MM.1S (cell line): ENCODE measurements around the gene IMMP2L.
"Not testable (repeated sequence)": the region's sequence is repeated elsewhere in the genome, so short reads cannot be mapped to it uniquely, and the experiment has no call there.

Experiments used
- DNase-seq: peaks from one replicate; pipeline ENCODE4 v3.0.0-alpha.2; 2015
- H2AFZ ChIP-seq: fragments of 300-600 bp; sonication (generic); 2 replicates; pipeline ENCODE4 v1.6.0; 2016; ENCODE audit warnings: antibody characterized with exemption, low read length
- H3F3A ChIP-seq: fragments of 300-600 bp; sonication (generic); 2 replicates; pipeline ENCODE4 v1.6.1; 2016; ENCODE audit warnings: mild to moderate bottlenecking, antibody characterized with exemption, low read length, moderate library complexity, mixed read lengths; ENCODE audit not compliant: insufficient read depth
- H3K27ac ChIP-seq: fragments of 300-600 bp; sonication (generic); 2 replicates; pipeline ENCODE4 v1.5.1; 2016; ENCODE audit warnings: mild to moderate bottlenecking, low read length
- H3K27me3 ChIP-seq: fragments of 300-600 bp; sonication (generic); replicated peaks from 2 replicates; pipeline ENCODE4 v1.6.0; 2016; ENCODE audit warnings: low read length; ENCODE audit not compliant: insufficient read depth
- H3K36me3 ChIP-seq: fragments of 300-600 bp; sonication (generic); replicated peaks from 2 replicates; pipeline ENCODE4 v1.6.1; 2016; ENCODE audit warnings: mild to moderate bottlenecking, low read length, mixed read lengths; ENCODE audit not compliant: insufficient read depth
- H3K4me1 ChIP-seq: fragments of 300-600 bp; sonication (generic); 2 replicates; pipeline ENCODE4 v1.6.1; 2016; ENCODE audit warnings: low read length, mixed read lengths
- H3K4me2 ChIP-seq: fragments of 300-600 bp; sonication (generic); 2 replicates; pipeline ENCODE4 v1.6.0; 2016; ENCODE audit warnings: low read depth, low read length
- H3K4me3 ChIP-seq: fragments of 300-600 bp; sonication (generic); 2 replicates; pipeline ENCODE4 v1.5.1; 2016; ENCODE audit warnings: low read length, mixed read lengths
- H3K79me2 ChIP-seq: fragments of 300-600 bp; sonication (generic); 2 replicates; pipeline ENCODE4 v1.6.1; 2016; ENCODE audit warnings: mixed run types, low read length, mixed read lengths
- H3K9ac ChIP-seq: fragments of 300-600 bp; sonication (generic); 2 replicates; pipeline ENCODE4 v1.6.1; 2016; ENCODE audit warnings: low read length, mixed read lengths
- H3K9me2 ChIP-seq: fragments of 300-600 bp; sonication (generic); replicated peaks from 2 replicates; pipeline ENCODE4 v1.6.1; 2016; ENCODE audit warnings: mild to moderate bottlenecking, low read length, mixed read lengths; ENCODE audit not compliant: insufficient read depth
- H3K9me3 ChIP-seq: fragments of 300-600 bp; sonication (generic); replicated peaks from 2 replicates; pipeline ENCODE4 v1.6.1; 2016; ENCODE audit warnings: mild to moderate bottlenecking, low read length, mixed read lengths; ENCODE audit not compliant: insufficient read depth
- H4K20me1 ChIP-seq: fragments of 300-600 bp; sonication (generic); 2 replicates; pipeline ENCODE4 v1.6.1; 2016; ENCODE audit warnings: mild to moderate bottlenecking, low read length, moderate library complexity, mixed read lengths; ENCODE audit not compliant: insufficient read depth
- EZH2 ChIP-seq: fragments of 300-600 bp; sonication (generic); optimal IDR thresholded peaks from 2 replicates; pipeline ENCODE3; 2017; ENCODE audit warnings: low read depth, mild to moderate bottlenecking, antibody characterized with exemption, low read length, mixed read lengths
- EZH2phosphoT487 ChIP-seq: fragments of 300-600 bp; sonication (generic); IDR thresholded peaks from 2 replicates; pipeline ENCODE4 v1.6.1; 2018; ENCODE audit warnings: antibody characterized with exemption, low read length
- TF ChIP-seq, protein P1 (sequence below): fragments of 300-600 bp; sonication (generic); IDR thresholded peaks from 2 replicates; pipeline ENCODE4 v1.5.1; 2016; ENCODE audit warnings: antibody characterized with exemption, low read length, mixed read lengths

Gene IMMP2L

DNA sequence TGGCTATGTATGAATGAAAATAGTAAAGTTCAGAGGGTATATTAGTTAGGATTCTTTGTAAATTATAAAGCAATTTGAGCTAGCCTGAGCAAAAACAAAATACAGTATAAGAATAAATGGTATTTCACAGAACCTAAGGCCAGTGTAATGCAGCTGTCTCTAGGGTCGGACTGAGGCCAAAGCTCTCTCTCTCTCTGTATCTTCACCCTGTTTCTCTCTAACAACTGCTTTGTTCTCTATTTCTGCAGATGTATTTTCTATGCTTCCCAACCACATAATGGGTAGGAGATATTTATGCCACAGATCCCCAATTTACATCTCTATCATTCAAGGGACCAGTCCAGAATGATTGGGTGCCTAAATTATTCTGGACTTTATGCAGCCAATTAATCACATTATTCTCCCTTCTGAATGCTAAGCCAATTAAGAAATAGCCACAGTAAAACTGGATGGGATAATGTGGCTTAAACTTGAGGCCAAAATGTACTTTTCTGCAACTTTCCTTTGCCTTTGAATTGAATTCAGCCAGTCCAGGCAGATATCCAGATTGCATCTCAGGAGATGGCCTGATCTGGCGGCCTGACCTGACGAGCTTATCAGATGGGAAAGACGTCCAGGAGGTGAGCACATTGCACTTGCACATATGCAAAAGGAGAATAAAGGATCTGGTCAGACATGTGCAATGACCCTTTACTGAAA, 24.6 kb upstream of the IMMP2L start:
- H3K4me3 ChIP-seq, result no peak overlapping the region
- H3K4me2 ChIP-seq, result no peak overlapping the region
- no peaks in the 10 kb centered on the region for H3F3A ChIP-seq
- H3K27ac ChIP-seq, result no peak overlapping the region
- H3K9ac ChIP-seq, result no peak overlapping the region
- H2AFZ ChIP-seq, result no peak overlapping the region
- H3K27me3 ChIP-seq, result no peaks in the 10 kb centered on the region
- no peaks in the 10 kb centered on the region for H4K20me1 ChIP-seq
- no peak for DNase-seq
- H3K36me3 ChIP-seq, result no peaks in the 10 kb centered on the region
- TF ChIP-seq EZH2phosphoT487, result no peak
- TF ChIP-seq EZH2, result no peak
- TF ChIP-seq, protein P1, sequence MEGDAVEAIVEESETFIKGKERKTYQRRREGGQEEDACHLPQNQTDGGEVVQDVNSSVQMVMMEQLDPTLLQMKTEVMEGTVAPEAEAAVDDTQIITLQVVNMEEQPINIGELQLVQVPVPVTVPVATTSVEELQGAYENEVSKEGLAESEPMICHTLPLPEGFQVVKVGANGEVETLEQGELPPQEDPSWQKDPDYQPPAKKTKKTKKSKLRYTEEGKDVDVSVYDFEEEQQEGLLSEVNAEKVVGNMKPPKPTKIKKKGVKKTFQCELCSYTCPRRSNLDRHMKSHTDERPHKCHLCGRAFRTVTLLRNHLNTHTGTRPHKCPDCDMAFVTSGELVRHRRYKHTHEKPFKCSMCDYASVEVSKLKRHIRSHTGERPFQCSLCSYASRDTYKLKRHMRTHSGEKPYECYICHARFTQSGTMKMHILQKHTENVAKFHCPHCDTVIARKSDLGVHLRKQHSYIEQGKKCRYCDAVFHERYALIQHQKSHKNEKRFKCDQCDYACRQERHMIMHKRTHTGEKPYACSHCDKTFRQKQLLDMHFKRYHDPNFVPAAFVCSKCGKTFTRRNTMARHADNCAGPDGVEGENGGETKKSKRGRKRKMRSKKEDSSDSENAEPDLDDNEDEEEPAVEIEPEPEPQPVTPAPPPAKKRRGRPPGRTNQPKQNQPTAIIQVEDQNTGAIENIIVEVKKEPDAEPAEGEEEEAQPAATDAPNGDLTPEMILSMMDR, result no peak
- H3K9me3 ChIP-seq, result no peaks in the 10 kb centered on the region
- no peaks in the 10 kb centered on the region for H3K4me1 ChIP-seq
- H3K79me2 ChIP-seq, result no peaks in the 10 kb centered on the region
- H3K9me2 ChIP-seq, result no peaks in the 10 kb centered on the region

DNA sequence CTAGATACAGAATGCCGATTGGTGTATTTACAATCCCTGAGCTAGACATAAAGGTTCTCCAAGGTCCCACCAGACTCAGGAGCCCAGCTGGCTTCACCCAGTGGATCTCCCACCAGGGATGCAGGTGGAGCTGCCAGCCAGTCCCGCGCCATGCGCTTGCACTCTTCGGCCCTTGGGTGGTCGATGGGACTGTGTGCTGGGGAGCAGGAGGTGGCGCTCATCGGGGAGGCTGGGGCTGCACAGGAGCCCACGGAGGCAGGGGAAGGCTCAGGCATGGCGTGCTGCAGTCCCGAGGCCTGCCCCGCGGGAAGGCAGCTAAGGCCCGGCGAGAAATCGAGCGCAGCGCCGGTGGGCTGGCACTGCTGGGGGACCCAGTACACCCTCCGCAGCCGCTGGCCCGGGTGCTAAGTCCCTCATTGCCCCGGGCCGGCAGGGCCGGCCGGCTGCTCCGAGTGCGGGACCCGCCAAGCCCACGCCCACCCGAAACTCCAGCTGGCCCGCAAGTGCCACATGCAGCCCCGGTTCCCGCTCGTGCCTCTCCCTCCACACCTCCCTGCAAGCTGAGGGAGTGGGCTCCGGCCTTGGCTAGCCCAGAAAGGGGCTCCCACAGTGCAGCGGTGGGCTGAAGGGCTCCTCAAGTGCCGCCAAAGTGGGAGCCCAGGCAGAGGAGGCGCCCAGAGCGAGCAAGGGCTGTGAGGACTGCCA, 19.6 kb upstream of the IMMP2L start:
- not testable (repeated sequence) for H4K20me1 ChIP-seq, H3K9me2 ChIP-seq, H3K9me3 ChIP-seq, H3K9ac ChIP-seq, H3K79me2 ChIP-seq, H3K4me1 ChIP-seq, DNase-seq, H3K27me3 ChIP-seq, H2AFZ ChIP-seq, H3K4me2 ChIP-seq, H3K36me3 ChIP-seq, H3K27ac ChIP-seq, H3F3A ChIP-seq, H3K4me3 ChIP-seq

DNA sequence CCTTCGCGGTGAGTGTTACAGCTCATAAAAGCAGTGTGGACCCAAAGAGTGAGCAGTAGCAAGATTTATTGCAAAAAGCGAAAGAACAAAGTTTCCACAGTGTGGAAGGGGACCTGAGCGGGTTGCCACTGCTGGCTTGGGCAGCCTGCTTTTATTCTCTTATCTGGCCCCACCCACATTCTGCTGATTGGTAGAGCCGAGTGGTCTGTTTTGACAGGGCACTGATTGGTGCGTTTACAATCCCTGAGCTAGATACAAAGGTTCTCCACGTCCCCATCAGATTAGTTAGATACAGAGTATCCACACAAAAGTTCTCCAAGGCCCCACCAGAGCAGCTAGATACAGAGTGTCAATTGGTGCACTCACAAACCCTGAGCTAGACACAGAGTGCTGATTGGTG, 18.9 kb upstream of the IMMP2L start:
- H3K4me3 ChIP-seq, H3K9ac ChIP-seq, H3K27ac ChIP-seq, H3K4me1 ChIP-seq, H3K79me2 ChIP-seq, H3K4me2 ChIP-seq, H3K27me3 ChIP-seq, H3K9me3 ChIP-seq, H2AFZ ChIP-seq, H3K36me3 ChIP-seq, H3K9me2 ChIP-seq, H4K20me1 ChIP-seq, H3F3A ChIP-seq, DNase-seq: not testable (repeated sequence)

DNA sequence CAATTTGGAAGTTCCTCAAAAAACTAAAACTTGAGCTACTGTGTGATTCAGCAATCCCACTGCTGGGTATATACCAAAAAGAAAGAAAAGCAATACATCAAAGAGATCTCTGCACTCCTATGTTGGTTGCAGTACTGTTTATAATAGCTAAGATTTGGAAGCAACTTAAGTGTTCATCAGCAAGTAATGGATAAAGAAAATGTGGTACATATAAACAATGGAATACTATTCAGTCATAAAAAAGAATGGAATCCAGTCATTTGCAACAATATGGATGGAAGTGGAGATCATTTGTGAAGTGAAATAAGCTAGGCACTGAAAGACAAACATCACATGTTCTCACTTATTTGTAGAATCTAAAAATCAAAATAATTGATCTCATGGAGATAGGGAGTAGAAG, 16.5 kb upstream of the IMMP2L start:
- no peak overlapping the region for H3K27ac ChIP-seq
- no peaks in the 10 kb centered on the region for H3K27me3 ChIP-seq
- H3K79me2 ChIP-seq, result no peaks in the 10 kb centered on the region
- H3K4me2 ChIP-seq, result no peak overlapping the region
- no peak overlapping the region for H3K4me3 ChIP-seq
- no peak overlapping the region for H2AFZ ChIP-seq
- no peaks in the 10 kb centered on the region for H4K20me1 ChIP-seq
- no peaks in the 10 kb centered on the region for H3K9me2 ChIP-seq
- H3K9me3 ChIP-seq, result no peaks in the 10 kb centered on the region
- no peak overlapping the region for H3K9ac ChIP-seq
- no peak for DNase-seq
- no peaks in the 10 kb centered on the region for H3K4me1 ChIP-seq
- TF ChIP-seq EZH2phosphoT487 (no peak), EZH2 (no peak)
- TF ChIP-seq, protein P1, result no peak
- H3K36me3 ChIP-seq, result no peaks in the 10 kb centered on the region
- H3F3A ChIP-seq, result no peaks in the 10 kb centered on the region
